ENCODE results near the gene ATE1. TPM values are rescaled to one million over a fixed set of nuclear protein-coding genes. Genes with fewer than 3 reads are reported as not detected.
A peak's percentile ranks its signal among the peaks of the same experiment; 100 is the strongest.
"Not testable (repeated sequence)": the region's sequence is repeated elsewhere in the genome, so short reads cannot be mapped to it uniquely, and the experiment has no call there.

The ATE1 gene
- total RNA-seq, 1 experiment from 2014 or later, result 21.1 TPM

DNA sequence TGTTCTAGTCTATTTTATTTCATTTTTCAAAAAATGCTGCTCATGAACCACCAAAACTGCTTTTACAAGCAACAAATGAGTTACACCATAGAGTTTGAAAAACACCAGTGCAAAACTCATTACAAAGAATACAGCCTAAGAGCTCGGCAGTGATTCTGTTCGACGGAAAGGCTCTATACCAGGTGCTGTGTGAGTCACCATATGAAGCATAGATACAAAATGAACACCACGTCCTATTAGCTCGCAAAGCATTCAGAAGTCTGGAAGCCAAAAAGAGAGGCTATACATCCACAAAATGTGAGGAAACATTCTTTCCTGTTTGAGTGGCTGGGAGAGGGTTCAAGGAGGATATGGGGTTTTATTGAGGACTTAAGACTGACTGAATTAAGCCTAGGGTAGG, 136.1 kb downstream of the ATE1 start:
- no peak for DNase-seq (ENCODE audit: low read depth)

DNA sequence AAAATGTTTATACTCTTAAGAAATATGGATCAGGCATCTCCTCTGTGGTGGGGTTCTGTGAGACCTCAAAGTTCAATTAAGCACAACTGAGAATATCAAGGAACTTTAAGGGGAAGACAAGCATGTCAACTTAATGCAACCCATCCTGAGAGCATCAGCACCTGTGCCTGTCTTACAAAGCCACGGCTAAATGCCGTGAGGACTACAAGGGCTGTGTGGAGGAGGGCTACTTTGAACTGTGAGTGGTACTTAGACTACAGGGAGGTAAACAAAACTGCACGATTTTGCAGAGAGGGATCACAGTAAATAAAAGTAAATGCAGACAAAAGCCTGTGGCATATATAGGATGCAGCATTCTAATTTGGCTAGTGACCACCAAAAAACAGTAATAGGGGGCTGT, 139.1 kb downstream of the ATE1 start:
- DNase-seq (ENCODE audit: low read depth), result no peak

DNA sequence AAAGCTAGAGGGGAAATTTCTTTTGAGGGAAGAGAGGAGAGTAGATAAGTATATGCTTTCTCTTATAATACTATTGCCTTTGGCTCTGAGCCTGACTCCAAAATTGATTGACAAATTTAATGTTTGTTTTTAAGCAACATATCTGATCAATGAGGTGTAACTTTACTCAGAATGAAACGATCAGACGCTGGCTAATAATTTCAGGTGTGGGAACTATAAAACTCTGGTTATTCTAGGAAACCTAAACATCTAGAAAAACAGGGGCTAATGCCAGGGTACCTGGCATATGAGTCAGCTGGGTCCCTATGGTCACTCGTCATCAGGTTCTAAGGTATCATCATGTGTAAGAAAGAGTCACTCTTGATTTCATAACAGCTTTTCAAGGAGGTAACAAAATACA, 139.7 kb downstream of the ATE1 start:
- no peak for DNase-seq (ENCODE audit: low read depth)

DNA sequence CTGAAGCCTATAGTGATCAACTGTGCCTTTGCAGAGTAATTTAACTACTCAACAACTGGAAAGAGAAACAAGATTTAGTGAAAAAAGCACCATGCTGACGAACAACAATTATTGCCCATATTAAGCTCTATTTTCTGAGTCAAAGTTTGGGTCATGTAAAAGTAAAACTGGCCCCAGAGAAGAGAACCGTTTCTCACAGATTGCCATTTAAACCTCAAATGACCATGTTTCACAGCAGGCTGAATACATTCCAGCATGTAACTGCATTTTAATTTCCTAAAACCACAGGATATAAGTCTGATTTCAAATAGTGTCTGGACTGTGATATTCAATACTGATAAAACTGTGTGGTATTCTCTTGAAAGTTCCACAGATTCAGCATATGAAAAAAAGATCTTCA, 140.7 kb downstream of the ATE1 start:
- no peak for DNase-seq (ENCODE audit: low read depth)

DNA sequence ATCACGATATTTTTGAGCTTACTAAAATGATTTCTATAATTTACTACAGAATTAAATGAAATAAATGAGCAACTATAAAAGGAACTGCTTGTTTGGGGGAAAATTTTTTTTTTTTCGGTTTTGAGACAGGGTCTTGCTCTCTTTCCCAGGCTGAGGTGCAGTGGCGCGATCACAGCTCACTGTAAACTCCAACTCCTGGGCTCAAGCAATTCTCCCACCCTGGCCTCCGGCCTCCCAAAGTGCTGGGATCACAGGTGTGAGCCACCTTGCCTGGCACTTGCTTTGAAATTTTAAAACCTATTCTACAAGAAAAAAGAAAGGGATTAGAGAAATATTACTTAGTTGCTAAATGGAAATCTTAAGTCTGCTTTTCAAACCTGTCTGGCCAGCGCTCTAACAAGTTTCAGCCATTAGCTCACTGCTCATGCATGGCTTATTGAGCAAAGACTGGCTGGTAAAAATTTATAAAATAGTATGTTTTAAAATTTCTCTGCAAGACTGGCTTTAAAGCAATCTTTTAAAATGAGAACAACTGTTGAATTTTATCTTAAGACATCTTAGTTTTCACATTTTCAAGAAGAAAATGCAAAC, 144.0 kb downstream of the ATE1 start:
- DNase-seq (ENCODE audit: low read depth), result no peak

DNA sequence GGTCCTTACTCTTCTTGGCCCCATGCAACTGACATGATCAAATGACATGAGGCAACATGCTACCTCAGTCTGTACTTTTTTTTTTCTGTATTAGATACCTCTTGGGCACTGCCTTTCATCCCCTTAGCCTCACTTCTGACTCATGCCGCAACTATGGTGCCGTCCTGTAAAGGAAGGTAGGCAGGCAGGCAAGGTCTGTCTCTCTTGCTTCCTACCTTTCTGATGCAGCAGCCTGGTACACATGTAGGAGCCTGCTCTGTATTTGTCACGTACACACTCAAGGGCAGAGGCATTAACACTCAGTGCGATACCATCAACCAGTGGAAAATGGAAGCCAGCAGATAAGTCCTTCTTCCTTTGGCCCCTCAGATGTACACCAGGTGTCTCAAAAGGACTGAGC, 146.7 kb downstream of the ATE1 start:
- DNase-seq (ENCODE audit: low read depth), result no peak

DNA sequence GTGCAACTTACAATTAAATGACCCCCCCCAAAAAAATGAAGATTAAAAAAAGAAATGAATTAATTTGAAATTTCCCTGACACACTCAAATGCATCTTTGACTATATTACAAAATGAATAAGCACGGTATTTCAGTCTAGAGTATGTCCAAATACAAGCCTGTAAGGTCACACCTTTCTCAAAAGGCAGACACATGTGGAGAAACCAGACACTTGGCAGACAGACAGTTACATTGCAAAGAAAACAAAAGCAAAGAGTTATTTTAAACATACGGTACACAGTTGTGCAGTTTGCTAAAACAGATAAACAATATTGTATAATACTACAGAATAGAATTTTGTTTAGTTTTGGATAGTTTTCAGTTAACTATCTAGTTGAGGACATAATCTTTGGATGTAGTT, 153.0 kb downstream of the ATE1 start:
- DNase-seq (ENCODE audit: low read depth), result peak; percentile 23

DNA sequence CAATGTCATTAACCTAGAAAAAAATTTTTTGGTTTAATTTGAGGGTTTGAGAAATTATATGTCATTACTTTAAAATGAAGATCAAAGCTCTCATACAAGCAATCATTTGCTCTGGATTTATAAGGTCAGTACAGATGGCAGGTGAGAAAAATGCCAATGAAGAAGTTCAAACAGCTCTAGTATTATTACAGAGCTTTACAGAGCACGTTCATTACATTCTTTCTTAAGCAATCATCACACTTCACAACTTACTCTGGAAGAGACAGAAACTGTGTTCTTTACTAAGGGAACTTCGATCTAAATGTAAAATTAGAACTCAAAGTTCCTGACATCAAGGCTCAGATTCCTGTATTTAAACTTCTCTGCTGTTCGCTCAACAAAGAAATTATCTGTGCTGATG, 153.4 kb downstream of the ATE1 start:
- peak; percentile 30 for DNase-seq (ENCODE audit: low read depth)

DNA sequence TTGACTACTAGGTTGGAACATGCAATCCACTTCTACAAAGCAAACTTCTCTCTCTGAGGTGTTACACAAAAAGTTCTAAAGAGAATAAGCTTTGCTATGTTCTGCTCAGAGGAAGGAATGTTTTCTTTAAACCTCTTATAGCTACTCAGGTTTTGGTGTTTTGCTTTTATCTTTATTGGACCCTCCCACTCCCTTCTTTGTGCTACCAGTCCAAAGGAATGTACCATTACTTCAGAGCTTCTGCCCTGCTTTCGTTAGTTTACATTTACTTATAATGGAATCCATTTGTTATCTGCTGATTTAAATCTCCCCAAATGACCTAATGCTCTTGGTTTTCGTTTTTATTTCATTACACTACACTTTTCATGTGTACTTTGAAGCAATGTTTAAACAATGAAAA, 154.9 kb downstream of the ATE1 start:
- DNase-seq (ENCODE audit: low read depth), result no peak

DNA sequence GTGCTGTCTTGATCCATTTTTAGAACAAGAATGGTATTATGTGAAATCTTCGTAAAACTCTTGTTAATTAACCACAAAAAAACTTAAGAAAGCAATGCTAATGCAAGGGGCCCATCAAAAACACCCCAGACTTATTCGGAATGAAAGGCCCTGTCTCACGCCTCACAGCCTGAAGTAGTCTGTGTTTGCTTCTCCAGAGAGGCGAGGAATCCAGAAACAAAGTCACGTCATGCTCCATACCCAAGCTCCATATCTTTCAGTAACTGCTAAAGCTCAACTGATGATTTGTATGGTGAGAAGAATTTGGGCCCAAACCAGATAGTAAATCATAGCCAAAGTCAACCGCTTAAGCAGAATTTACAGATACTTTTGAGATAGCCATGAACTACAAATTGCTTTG, 155.4 kb downstream of the ATE1 start:
- no peak for DNase-seq (ENCODE audit: low read depth)

DNA sequence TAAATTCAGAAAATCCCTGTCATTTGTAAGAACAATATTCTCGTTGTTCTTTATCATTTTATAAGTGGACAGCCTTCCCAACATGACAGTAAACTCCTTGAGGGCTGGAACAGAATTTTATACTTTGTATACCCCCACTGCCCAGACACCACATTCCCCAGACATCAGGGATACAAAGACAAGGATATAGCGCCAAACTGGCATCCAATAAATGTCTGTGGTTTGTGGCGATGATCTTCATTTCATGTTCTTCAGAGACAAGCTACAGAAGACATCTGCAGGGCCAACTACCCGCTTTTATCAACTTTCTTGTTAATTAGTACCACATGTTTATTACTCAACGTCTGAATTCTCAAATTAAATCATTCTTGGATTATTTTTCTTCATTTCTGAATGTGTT, 155.9 kb downstream of the ATE1 start:
- DNase-seq (ENCODE audit: low read depth), result no peak

DNA sequence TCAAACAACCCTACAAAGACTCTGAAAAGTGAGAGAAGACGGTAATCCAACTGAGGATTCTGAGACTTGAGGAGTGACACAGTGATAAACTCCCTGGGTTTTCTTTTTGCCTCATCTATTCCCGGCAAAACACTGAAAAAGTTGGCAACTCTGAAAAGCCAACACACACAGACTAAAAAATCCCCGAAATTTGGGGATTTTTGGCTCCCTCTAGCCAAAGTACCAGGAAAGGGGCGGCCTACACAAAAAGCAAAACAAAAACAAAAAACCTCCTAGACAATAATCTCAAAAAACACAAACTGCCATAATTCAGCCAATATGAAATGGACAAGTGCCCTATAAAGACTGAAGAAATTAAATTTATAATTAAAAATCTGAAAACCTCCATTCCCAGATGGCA, 161.4 kb downstream of the ATE1 start:
- no peak for DNase-seq (ENCODE audit: low read depth)

DNA sequence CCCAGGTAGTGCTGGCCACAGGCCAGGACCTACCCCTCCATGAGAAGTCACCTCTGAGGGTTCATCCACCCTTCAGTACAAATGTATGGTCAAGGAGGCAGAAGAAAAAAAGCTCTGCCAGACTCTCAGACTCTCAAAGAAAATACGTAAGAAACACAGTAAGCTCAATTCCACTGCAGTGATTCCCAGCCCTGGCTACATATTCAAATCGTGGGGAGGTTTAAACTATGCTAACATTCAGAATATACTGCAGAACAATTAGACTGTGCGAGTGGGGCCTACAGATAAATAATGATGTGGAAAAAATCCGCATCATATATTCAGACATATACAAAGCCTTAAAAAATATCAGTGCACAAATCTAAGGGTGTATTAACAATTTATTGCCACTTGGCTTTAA, 162.6 kb downstream of the ATE1 start:
- DNase-seq (ENCODE audit: low read depth), result no peak

DNA sequence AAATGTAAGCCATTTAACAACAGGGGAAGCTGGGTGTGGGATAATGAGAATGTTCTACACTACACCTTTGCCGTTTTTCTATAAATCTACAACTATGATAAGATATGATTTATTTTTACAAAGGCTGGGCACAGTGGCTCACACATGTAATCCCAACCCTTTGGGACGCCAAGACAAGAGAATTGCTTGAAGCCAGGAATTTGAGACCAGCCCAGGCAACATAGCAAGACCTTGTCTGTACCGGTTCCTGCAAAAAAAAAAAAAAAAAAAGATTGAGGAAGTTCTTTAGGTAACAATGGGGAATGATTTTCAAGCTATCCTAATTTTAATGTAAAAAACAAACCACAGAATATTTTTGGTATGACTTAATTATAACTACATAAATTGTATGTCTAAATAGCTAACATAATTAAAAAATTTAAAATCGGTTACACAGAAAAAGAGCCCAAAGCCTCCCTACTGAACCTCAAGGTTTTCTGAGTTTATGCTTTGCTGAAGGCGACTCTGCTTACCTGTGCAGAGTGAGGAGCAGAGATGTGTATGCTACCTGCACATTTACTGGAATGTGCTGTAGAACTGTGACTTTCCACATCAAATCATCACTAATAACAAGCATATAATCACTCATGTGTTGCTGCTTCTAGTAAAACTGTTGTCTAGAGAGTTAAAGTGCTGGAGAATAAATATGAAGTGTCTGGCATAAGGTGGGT, 163.4 kb downstream of the ATE1 start:
- DNase-seq (ENCODE audit: low read depth), result no peak

DNA sequence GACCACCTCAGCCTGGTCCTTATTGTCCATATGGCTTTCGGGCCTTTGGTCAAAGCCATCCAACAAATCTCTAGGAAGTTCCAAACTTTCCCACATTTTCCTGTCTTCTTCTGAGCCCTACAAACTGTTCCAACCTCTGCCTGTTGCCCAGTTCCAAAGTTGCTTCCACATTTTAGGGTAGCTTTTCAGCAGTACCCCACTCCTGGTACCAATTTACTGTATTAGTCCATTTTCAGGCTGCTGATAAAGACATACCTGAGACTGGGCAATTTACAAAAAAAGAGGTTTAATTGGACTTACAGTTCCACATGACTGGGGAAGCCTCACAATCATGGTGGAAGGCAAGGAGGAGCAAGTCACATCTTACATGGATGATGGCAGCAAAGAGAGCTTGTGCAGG, 170.6 kb downstream of the ATE1 start:
- DNase-seq (ENCODE audit: low read depth), result not testable (repeated sequence)

DNA sequence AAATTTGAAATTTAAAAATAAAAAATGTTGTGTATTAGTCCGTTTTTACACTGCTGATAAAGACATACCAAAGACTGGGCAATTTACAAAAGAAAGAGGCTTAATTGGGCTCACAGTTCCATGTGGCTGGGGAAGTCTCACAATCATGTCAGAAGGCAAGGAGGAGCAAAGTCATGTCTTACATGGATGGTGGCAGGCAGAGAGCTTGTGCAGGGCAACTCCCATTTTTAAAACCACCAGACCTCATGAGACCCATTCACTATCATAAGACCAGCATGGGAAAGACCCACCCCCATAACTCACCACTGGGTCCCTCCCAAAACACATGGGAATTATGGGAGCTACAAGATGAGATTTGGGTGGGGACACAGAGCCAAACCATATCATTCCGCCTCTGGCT, 172.3 kb downstream of the ATE1 start:
- not testable (repeated sequence) for DNase-seq (ENCODE audit: low read depth)

DNA sequence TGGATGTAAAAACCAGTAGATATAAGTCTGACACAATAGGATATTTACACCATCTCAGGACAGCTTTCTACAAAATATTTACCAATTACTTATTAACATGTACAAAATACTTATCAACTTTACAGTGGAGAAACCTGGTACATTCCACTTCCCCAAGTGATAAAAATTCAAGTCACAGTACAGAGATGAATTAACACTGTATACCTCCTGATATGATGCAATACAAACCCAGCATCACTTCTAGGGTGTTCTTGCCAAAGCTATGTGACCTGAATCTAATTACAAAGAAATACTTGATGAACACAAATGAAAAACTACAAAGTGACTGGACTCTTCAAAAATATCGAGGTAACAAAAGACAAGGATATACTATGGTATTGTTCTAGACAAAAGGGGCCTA, 173.2 kb downstream of the ATE1 start:
- no peak for DNase-seq (ENCODE audit: low read depth)

DNA sequence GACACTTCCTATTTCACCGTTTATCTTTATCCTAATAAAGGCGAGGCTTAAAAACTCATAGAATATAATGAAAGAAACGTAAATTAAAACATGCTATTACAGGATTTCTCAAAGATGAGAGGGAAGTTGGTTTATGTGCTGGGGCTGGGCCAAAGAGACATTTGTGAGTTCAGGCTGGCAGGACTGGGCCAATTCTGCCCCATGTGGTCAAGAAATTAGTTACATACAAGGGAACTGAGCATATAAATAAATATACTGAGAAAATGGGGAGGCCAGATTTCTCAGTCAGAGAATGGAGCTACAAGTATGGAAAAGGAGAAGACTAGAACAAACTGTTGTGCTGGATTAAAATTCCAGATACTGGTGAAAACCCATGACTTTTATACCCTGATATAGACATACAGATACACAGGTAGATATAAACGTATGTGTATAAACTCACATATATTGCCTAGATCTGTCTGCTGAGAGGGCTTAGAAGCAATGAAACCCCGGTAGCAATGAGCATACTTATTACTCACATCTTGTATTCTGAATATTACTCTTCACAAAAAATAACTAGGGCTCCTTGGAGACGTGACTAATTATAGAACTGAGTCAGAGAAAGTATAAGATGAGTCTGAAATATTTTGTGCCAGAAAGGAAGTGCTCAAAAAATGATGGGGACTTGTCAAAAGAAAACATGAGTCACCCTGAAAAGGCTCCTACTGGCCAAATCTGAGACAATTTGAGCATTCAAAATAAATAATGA, 173.9 kb downstream of the ATE1 start:
- DNase-seq (ENCODE audit: low read depth), result peak; percentile 92

DNA sequence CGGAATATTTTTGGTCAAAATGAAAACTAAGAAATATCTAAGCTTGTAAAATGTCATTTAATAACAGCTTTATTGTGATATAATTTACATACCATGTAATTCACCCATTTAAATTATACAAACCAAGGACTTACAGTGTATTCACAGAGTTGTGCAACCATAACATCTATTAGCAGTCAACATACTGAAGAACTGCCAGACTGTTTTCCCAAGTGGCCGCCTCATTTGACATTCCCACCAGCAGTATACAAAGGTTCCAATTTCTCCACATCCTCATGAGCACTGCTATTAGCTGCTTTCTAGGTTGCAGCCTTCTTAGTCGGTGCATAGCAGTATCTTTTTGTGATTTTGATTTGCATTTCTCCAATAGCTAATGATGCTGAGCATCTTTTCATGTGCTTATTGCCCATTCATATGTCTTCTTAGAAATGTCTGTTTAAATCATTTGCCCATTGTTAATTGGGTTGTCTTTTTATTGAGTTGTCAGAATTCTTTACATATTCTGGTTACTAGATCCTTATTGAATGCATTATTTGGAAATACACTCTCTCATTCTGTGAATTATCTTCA, 176.6 kb downstream of the ATE1 start:
- DNase-seq (ENCODE audit: low read depth), result no peak

DNA sequence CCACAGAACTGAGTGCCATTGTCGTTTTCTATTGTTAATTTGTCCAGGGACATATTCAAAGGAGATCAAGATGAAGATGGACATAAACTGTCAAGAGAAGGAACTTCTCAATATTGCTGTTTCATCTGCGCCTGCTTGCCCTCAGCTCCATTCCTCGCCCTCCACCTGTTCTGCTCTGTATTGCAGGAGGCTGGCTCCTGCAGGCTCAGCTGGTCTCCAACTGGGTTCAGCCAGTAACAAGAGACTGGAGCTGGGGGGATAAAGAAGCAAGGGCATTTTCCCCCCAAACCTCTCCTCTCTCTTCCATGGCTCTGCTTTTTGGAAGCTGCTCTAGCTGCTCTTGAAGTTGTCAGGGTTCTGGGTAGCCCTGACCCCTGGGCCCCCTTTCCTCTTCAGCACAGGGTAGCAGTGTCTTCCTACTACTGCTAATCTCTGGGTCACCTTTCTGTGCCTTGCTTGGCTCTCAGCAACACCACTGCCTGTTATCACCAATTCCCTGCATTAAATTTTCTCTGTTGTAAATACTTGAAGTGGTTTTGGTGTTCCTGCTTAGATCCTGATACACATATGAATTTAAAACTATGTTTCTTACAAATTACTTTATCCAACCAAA, 180.6 kb downstream of the ATE1 start:
- DNase-seq (ENCODE audit: low read depth), result no peak

DNA sequence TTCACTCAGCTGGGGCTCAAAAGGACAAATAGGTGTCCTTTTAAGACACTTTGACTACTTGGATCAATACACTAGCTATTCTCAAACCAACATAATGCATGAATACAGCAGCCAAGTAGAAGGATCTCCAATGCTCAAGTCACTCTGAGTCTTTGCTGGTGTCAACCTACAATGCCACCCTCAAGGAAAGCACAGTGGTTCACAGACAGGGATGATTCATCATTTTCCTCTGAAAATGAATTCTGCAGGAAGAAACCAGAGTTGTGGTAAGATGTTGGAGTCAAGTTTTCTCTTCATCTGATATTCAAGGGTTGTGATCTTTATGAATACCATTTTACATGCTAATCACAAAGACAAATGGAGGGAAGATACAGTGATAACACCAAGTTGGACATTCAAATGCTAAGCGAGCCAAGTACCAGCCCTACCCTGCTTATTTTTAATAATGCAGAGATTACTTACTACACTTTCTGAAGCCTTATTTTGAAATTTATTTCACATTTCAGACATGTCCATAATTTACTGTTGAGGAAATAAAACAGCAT, 186.5 kb downstream of the ATE1 start:
- peak; percentile 29 for DNase-seq (ENCODE audit: low read depth)

DNA sequence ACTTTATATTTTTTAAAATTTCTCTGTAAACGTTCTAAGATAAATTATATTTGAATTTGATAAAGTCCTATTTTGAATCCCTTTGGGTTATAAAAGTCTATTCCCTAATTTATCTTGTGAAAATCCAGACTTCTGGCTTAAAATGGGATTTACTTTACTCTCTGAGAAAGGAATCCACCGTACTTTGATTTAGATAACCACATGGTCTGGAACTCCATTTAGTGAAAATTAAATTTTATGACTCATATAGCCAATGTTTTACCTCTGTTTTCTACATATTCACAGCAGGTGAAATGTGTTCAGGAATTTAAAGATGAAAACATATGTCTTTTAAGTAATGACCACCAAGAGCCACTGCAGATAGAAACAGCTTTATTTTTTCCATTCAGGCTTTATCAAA, 187.8 kb downstream of the ATE1 start:
- DNase-seq (ENCODE audit: low read depth), result no peak
